ENCODE data around the gene MRPS17. TPM values are rescaled to one million over a fixed set of nuclear protein-coding genes. Genes with fewer than 3 reads are reported as not detected.

Gene MRPS17
- polyA plus RNA-seq, 1 donor (not counting 4 experiments of a cell fraction or from before 2014, with no cell fraction given), result 40.8 TPM

- Histone ChIP-seq H3K36me3 (ENCODE audit: control insufficient read depth in 2 of 2, extremely low read depth in 1 of 2, insufficient read depth in 2 of 2, low read length in 2 of 2) (peaks cover 0 to 2% of the 10 kb centered on the region in 2 experiments), H3K79me2 (ENCODE audit: control insufficient read depth, insufficient read depth, low read length) (peaks cover 8% of the 10 kb centered on the region), H3K9me1 (ENCODE audit: control insufficient read depth, extremely low read depth, insufficient read depth, low read length) (no peaks in the 10 kb centered on the region), H3K4me2 (ENCODE audit: control insufficient read depth, extremely low read depth, insufficient read depth, low read depth, low read length) (peak within 1 kb of the TSS; percentile 78), H2AFZ (ENCODE audit: control insufficient read depth, low read length) (peak within 1 kb of the TSS; percentile 75), H3K9me3 (ENCODE audit: control insufficient read depth, low read depth, low read length) (no peaks in the 10 kb centered on the region), H3K27me3 (ENCODE audit: control insufficient read depth, extremely low read depth, insufficient read depth, low read length) (no peaks in the 10 kb centered on the region), H3K4me1 (ENCODE audit: control insufficient read depth, extremely low read depth, insufficient read depth, low read length) (peaks cover 22% of the 10 kb centered on the region), H3K9ac (ENCODE audit: control insufficient read depth, extremely low read depth, insufficient read depth, low read length) (peak within 1 kb of the TSS; percentile 82), H3K4me3 (ENCODE audit: control insufficient read depth in 2 of 3, extremely low read depth in 1 of 3, insufficient read depth in 2 of 3, low read depth in 1 of 3, low read length in 3 of 3) (peak within 1 kb of the TSS; percentile 47 to 82 (median 58)), H3K27ac (ENCODE audit: control insufficient read depth, insufficient read depth, low read length) (peak within 1 kb of the TSS; percentile 67), H4K20me1 (ENCODE audit: control insufficient read depth, extremely low read depth, insufficient read depth, low read length) (no peaks in the 10 kb centered on the region)
- dilution Hi-C loops (cut with MboI; ENCODE audit: extremely low pct_ligation_motif_present, low sequenced_read_pairs), result no loop called here
- no peak for DNase-seq (ENCODE audit: low read depth, low spot score)
- FAIRE-seq, result no peak
- TF ChIP-seq EZH2 (IDR thresholded peaks at IDR 0.05; ENCODE audit: low read length), result no peak
- TF ChIP-seq, protein P1, sequence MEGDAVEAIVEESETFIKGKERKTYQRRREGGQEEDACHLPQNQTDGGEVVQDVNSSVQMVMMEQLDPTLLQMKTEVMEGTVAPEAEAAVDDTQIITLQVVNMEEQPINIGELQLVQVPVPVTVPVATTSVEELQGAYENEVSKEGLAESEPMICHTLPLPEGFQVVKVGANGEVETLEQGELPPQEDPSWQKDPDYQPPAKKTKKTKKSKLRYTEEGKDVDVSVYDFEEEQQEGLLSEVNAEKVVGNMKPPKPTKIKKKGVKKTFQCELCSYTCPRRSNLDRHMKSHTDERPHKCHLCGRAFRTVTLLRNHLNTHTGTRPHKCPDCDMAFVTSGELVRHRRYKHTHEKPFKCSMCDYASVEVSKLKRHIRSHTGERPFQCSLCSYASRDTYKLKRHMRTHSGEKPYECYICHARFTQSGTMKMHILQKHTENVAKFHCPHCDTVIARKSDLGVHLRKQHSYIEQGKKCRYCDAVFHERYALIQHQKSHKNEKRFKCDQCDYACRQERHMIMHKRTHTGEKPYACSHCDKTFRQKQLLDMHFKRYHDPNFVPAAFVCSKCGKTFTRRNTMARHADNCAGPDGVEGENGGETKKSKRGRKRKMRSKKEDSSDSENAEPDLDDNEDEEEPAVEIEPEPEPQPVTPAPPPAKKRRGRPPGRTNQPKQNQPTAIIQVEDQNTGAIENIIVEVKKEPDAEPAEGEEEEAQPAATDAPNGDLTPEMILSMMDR (optimal IDR thresholded peaks at IDR 0.05 in 1 of 3, IDR thresholded peaks at IDR 0.05 in 1 of 3, conservative IDR thresholded peaks at IDR 0.05 in 1 of 3; ENCODE audit: extremely low read depth in 1 of 3, insufficient read depth in 2 of 3, low read length in 3 of 3), result peak in 1 of 3 experiments; percentile 73
Observed at GRCh38 chr7:55964261-55965099, 12.8 kb downstream of the MRPS17 start, which contains the start of gene NIPSNAP2. Gene NIPSNAP2, plus strand, starts transcription at chr7:55964585. Its CDS starts 25 bp downstream, at chr7:55964610.

DNA sequence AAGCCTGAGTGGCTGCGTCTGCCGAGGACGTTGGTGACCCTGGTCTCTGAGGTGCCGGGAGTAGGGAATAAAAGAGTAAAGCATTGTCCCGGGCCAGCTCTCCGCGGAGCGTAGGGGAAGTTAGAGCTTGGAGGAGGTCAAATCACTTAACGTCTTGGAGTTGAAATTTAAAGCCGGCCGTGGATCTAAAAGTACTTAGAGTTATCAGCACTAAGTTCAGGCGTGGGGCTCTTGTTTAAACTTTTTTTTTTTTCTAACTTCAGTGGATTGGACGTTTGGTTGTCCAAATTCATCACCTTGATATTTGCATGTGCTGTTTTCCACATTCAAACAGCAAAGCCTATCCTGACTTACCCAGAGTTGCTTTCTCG, 13.4 kb downstream of the MRPS17 start:
- Histone ChIP-seq H3K4me2 (ENCODE audit: control insufficient read depth, extremely low read depth, insufficient read depth, low read depth, low read length) (peak overlapping the region; percentile 76), H3K27ac (ENCODE audit: control insufficient read depth, insufficient read depth, low read length) (peak overlapping the region; percentile 67), H4K20me1 (ENCODE audit: control insufficient read depth, extremely low read depth, insufficient read depth, low read length) (no peaks in the 10 kb centered on the region), H3K9ac (ENCODE audit: control insufficient read depth, extremely low read depth, insufficient read depth, low read length) (peak overlapping the region; percentile 82), H3K4me3 (ENCODE audit: control insufficient read depth in 2 of 3, extremely low read depth in 1 of 3, insufficient read depth in 2 of 3, low read depth in 1 of 3, low read length in 3 of 3) (peak overlapping the region; percentile 47 to 82 (median 58)), H3K9me3 (ENCODE audit: control insufficient read depth, low read depth, low read length) (no peaks in the 10 kb centered on the region), H3K9me1 (ENCODE audit: control insufficient read depth, extremely low read depth, insufficient read depth, low read length) (no peaks in the 10 kb centered on the region), H3K79me2 (ENCODE audit: control insufficient read depth, insufficient read depth, low read length) (peaks cover 8% of the 10 kb centered on the region), H2AFZ (ENCODE audit: control insufficient read depth, low read length) (peak overlapping the region; percentile 75), H3K36me3 (ENCODE audit: control insufficient read depth in 2 of 2, extremely low read depth in 1 of 2, insufficient read depth in 2 of 2, low read length in 2 of 2) (peaks cover 0 to 2% of the 10 kb centered on the region in 2 experiments), H3K4me1 (ENCODE audit: control insufficient read depth, extremely low read depth, insufficient read depth, low read length) (peaks cover 22% of the 10 kb centered on the region), H3K27me3 (ENCODE audit: control insufficient read depth, extremely low read depth, insufficient read depth, low read length) (no peaks in the 10 kb centered on the region)
- FAIRE-seq (no peak), DNase-seq (ENCODE audit: low read depth, low spot score) (no peak)
- TF ChIP-seq, protein P1 (optimal IDR thresholded peaks at IDR 0.05 in 1 of 3, IDR thresholded peaks at IDR 0.05 in 1 of 3, conservative IDR thresholded peaks at IDR 0.05 in 1 of 3; ENCODE audit: extremely low read depth in 1 of 3, insufficient read depth in 2 of 3, low read length in 3 of 3), result no peak
- no peak for TF ChIP-seq EZH2 (IDR thresholded peaks at IDR 0.05; ENCODE audit: low read length)
- dilution Hi-C loops (cut with MboI; ENCODE audit: extremely low pct_ligation_motif_present, low sequenced_read_pairs), result no loop called here
